Sigmoid colon (tissue), 4 donors: ENCODE data around the gene AFDN.

Experiments
- CTCF ChIP-seq, 4 experiments: fragments of 450-650 bp in 3 of 4; fragments of 200-600 bp in 1 of 4; IDR thresholded peaks; one replicate each; pipeline ENCODE4 v1.5.1; 2016 to 2019; ENCODE audit warnings: antibody characterized with exemption in 4 of 4, mild to moderate bottlenecking in 3 of 4, moderate library complexity in 2 of 4
- EP300 ChIP-seq, 4 donors: sonication (generic); formaldehyde crosslinking; IDR thresholded peaks; one replicate each; pipeline ENCODE4 v1.6.1; 2017; ENCODE audit warnings: antibody characterized with exemption in 4 of 4
- POLR2AphosphoS5 ChIP-seq, 4 donors: sonication (generic); formaldehyde crosslinking; IDR thresholded peaks; one replicate each; pipeline ENCODE4 v1.6.1; 2017; ENCODE audit warnings: antibody characterized with exemption in 4 of 4

- TF ChIP-seq EP300 (IDR thresholded peaks at IDR 0.05) = no peak
- no peak for TF ChIP-seq CTCF (IDR thresholded peaks at IDR 0.05)
- TF ChIP-seq POLR2AphosphoS5 (IDR thresholded peaks at IDR 0.05) = no peak
Observed at GRCh38 chr6:167960579-167960978, 133.9 kb downstream of the AFDN start.
